ENCODE data around the gene PRM3. TPM values are rescaled to one million over a fixed set of nuclear protein-coding genes. Genes with fewer than 3 reads are reported as not detected.

Gene PRM3
- total RNA-seq, 1 experiment from 2014 or later = not detected

DNA sequence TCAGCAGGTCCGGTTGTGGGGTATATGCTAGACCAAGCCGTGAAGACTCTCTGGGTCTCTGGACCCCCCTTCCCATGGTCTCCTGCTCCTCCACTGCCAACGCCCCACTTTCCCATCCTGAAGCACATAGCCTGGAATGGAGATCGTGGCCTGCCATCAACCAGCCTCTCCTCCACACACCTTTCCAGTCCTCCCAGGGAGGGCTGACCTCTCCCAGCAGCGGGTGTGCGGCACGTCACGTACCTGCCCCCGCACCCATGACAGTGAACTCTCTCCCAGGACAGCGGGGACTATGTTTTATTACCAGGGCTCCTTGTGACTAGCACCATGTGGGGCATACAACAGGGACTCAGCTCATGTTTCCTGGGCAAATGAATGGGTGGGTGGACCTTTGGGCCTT lies 1.8 kb downstream of the PRM3 start:
- Mint-ChIP-seq H3K27ac (ENCODE audit: low read depth, unreplicated experiment) (no peak overlapping the region), H3K36me3 (ENCODE audit: insufficient read depth, unreplicated experiment) (no peaks in the 10 kb centered on the region), H3K4me1 (ENCODE audit: insufficient read depth, unreplicated experiment) (peaks cover under 1% of the 10 kb centered on the region), H3K27me3 (ENCODE audit: insufficient read depth, unreplicated experiment) (peaks cover 33% of the 10 kb centered on the region), H3K9me3 (ENCODE audit: unreplicated experiment) (no peaks in the 10 kb centered on the region), H3K4me3 (ENCODE audit: unreplicated experiment) (no peak overlapping the region)
- ChIA-PET POLR2A (no interaction called here), CTCF (interaction anchor here (0.6 to 2.8 kb wide), 8 partner anchors 15 to 357 kb away, joined by 3 to 9 read pairs (median 5); partner anchors contain the start of gene SOCS1)
- TF ChIP-seq CTCF (IDR thresholded peaks at IDR 0.05; ENCODE audit: unreplicated experiment) = no peak
- no peak for DNase-seq (ENCODE audit: unreplicated experiment)
- intact Hi-C loops (cut with micrococcal nuclease) = no loop called here
- no TSS peak for BruUV-seq (replicated peaks)

DNA sequence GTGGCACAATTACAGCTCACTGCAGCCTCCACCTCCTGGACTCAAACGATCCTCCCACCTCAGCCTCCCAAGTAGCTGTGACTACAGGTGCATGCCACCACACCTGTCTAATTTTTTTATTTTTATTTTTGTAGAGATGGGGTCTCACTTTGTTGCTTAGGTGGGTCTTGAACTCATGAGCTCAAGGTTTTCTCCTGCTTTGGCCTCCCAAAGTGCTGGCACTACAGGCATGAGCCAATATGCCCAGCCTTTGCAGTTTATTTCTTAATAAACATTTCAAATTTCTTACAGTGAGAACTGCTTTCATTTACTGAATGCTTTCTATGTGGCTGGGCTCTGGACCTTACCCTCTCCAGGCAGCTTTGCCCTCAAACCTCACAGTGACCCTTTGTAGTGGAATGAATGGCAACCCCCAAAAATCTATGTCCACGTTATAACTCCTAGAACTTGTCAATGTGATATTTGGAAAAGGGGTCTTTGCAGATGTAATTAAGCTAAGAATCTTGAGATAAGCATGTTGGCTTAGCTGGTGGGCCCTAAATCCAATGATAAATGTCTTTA lies 2.7 kb downstream of the PRM3 start:
- Mint-ChIP-seq H3K4me3 (ENCODE audit: unreplicated experiment) (no peak overlapping the region), H3K9me3 (ENCODE audit: unreplicated experiment) (no peaks in the 10 kb centered on the region), H3K4me1 (ENCODE audit: insufficient read depth, unreplicated experiment) (no peaks in the 10 kb centered on the region), H3K27ac (ENCODE audit: low read depth, unreplicated experiment) (no peak overlapping the region), H3K27me3 (ENCODE audit: insufficient read depth, unreplicated experiment) (peaks cover 33% of the 10 kb centered on the region), H3K36me3 (ENCODE audit: insufficient read depth, unreplicated experiment) (no peaks in the 10 kb centered on the region)
- no peak for DNase-seq (ENCODE audit: unreplicated experiment)
- intact Hi-C loops (cut with micrococcal nuclease) = no loop called here
- ChIA-PET CTCF (interaction anchor here (1.5 to 1.8 kb wide), 2 partner anchors 299 to 306 kb away, joined by 4 to 5 read pairs; no protein-coding TSS in a partner anchor), POLR2A (no interaction called here)
- no peak for TF ChIP-seq CTCF (IDR thresholded peaks at IDR 0.05; ENCODE audit: unreplicated experiment)
- BruUV-seq (replicated peaks) = no TSS peak

DNA sequence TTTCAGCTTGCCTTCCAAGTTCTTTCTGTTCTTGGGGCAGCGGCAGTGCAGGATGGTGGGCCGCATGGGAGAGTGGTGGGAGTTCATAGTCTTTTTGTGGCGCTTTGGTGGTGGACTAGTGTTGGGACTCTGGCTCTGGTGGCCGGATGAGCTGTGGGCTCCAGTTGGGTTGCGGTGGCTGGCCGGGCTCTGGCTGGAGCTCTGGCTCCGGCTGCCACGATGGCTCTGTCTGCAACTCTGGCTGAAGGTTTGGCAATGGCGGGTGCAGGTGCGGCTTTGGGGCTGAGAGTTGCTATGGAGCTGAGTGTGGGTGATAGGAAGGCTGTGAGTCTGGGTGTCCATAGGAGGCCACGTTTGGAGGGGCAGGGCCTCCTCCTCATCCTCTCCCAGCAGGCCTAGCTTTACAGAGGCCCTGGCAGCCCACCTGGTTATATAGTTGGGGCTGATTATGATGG lies 4.5 kb downstream of the PRM3 start, which contains the start of gene TNP2:
TNP2 (minus strand) TSS at position 405 of the 455 bp plus-strand sequence; CDS start at position 342, 63 bp downstream.
- DNase-seq (ENCODE audit: unreplicated experiment) = no peak
- Mint-ChIP-seq H3K27ac (ENCODE audit: low read depth, unreplicated experiment) (no peak within 1 kb of the TSS), H3K4me3 (ENCODE audit: unreplicated experiment) (no peak within 1 kb of the TSS), H3K9me3 (ENCODE audit: unreplicated experiment) (no peaks in the 10 kb centered on the region), H3K36me3 (ENCODE audit: insufficient read depth, unreplicated experiment) (no peaks in the 10 kb centered on the region), H3K4me1 (ENCODE audit: insufficient read depth, unreplicated experiment) (no peaks in the 10 kb centered on the region), H3K27me3 (ENCODE audit: insufficient read depth, unreplicated experiment) (peaks cover 33% of the 10 kb centered on the region)
- POLR2A ChIA-PET = interaction anchor here (0.7 to 1.6 kb wide), 3 partner anchors 9 to 42 kb away, joined by 3 to 4 read pairs (median 3); no protein-coding TSS in a partner anchor
- TF ChIP-seq CTCF (IDR thresholded peaks at IDR 0.05; ENCODE audit: unreplicated experiment) = no peak
- CTCF ChIA-PET = interaction anchor here (0.6 to 0.9 kb wide), 3 partner anchors 11 to 88 kb away, joined by 3 read pairs; no protein-coding TSS in a partner anchor
- BruUV-seq (replicated peaks) = no TSS peak
- intact Hi-C loops (cut with micrococcal nuclease) = no loop called here

DNA sequence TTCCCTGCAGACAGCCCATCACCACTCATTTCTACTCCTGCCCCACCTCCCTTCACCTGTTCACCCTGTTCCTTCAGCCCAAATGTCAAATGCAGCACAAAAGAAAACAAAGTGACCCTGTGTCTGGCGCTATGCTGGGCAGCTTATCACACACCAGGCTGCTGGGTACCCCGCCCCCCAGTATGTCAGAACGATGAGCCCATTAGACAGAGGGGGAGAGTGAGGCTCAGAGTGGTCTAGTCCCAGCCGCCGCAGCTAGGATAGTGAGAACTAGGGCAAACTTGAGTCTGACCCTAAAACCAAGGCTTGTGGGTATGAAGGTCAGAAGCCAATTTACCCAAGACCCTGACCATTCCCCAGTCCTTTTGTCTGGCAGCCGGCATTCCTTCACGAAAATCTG lies 8.3 kb downstream of the PRM3 start:
- Mint-ChIP-seq H3K27ac (ENCODE audit: low read depth, unreplicated experiment) (no peak overlapping the region), H3K9me3 (ENCODE audit: unreplicated experiment) (no peaks in the 10 kb centered on the region), H3K27me3 (ENCODE audit: insufficient read depth, unreplicated experiment) (peaks cover 26% of the 10 kb centered on the region), H3K4me1 (ENCODE audit: insufficient read depth, unreplicated experiment) (no peaks in the 10 kb centered on the region), H3K4me3 (ENCODE audit: unreplicated experiment) (no peak overlapping the region), H3K36me3 (ENCODE audit: insufficient read depth, unreplicated experiment) (no peaks in the 10 kb centered on the region)
- ChIA-PET POLR2A (no interaction called here), CTCF (no interaction called here)
- BruUV-seq (replicated peaks) = no TSS peak
- DNase-seq (ENCODE audit: unreplicated experiment) = no peak
- intact Hi-C loops (cut with micrococcal nuclease) = no loop called here
- TF ChIP-seq CTCF (IDR thresholded peaks at IDR 0.05; ENCODE audit: unreplicated experiment) = no peak

Measured in MCF 10A (cell line).